ENCODE data around the gene NPC1.

The NPC1 gene

DNA sequence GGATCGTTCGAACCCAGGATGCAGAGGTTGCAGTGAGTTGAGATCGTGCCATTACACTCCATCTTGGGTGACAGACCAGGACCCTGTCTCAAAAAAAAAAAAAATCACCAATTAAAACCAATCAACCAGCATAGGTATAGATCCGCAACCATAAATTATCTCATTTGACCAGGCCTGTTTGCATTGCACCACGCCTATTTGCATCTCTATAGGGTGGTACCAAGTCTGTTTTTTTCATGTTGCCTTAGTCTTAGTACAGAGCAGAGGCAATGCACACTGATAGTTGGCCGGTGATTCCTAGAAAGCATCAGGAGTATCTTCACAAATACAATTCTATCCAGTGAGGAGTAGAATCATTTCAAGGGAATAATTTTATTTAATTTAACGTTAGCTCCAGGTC lies 9.3 kb upstream of the NPC1 start:
- no peak for DNase-seq (ENCODE audit: low spot score)
- TF ChIP-seq, protein P1, sequence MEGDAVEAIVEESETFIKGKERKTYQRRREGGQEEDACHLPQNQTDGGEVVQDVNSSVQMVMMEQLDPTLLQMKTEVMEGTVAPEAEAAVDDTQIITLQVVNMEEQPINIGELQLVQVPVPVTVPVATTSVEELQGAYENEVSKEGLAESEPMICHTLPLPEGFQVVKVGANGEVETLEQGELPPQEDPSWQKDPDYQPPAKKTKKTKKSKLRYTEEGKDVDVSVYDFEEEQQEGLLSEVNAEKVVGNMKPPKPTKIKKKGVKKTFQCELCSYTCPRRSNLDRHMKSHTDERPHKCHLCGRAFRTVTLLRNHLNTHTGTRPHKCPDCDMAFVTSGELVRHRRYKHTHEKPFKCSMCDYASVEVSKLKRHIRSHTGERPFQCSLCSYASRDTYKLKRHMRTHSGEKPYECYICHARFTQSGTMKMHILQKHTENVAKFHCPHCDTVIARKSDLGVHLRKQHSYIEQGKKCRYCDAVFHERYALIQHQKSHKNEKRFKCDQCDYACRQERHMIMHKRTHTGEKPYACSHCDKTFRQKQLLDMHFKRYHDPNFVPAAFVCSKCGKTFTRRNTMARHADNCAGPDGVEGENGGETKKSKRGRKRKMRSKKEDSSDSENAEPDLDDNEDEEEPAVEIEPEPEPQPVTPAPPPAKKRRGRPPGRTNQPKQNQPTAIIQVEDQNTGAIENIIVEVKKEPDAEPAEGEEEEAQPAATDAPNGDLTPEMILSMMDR (IDR thresholded peaks at IDR 0.05; ENCODE audit: extremely low read depth, insufficient read depth, missing control alignments), result no peak
- in situ Hi-C loops (cut with MboI; ENCODE audit: low pct_unique_long_range_greater_than_20kb, low sequenced_read_pairs, unreplicated experiment), result no loop called here

DNA sequence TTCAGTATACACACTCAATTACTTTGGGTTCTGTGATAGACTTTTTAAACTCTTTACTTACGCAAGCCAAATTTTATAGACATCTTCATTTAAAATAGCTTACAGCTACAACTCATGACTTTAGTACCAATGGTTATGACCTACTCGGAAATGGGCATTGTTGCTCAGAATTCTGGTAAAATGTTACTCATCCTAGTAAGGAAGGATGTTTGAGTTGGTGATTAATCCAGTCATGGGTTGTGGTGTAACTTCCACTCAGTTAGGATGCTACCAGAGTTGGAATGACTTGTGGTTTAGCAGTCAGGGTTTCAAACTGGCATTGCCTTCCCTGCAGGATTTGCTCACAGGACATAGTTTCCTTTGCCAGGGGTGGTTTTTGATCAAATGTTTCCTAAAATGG lies 7.4 kb upstream of the NPC1 start:
- in situ Hi-C loops (cut with MboI; ENCODE audit: low pct_unique_long_range_greater_than_20kb, low sequenced_read_pairs, unreplicated experiment), result no loop called here
- no peak for DNase-seq (ENCODE audit: low spot score)

DNA sequence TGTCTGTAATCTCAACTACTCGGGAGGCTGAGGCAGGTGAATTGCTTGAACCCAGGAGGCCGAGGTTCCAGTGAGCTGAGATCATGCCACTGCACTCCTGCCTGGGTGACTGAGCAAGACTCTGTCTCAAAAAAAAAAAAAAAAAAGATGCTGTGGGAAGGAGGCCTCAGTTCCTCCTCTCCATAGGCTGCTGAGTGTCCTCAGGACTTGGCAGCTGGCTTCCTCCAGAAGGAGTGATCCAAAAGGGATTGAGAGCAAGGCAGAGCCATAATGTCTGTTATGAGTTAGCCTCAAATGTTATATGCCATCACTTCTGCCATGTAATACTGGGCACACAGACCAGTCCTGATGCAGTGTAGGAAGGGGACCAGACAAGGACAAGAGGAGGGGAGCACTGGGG lies 6.6 kb upstream of the NPC1 start:
- no peak for DNase-seq (ENCODE audit: low spot score)
- in situ Hi-C loops (cut with MboI; ENCODE audit: low pct_unique_long_range_greater_than_20kb, low sequenced_read_pairs, unreplicated experiment), result no loop called here
- TF ChIP-seq, protein P1 (IDR thresholded peaks at IDR 0.05; ENCODE audit: extremely low read depth, insufficient read depth, missing control alignments), result no peak

More for the DNA sequence above, 7.4 kb upstream of the NPC1 start:
- TF ChIP-seq, protein P1 (IDR thresholded peaks at IDR 0.05; ENCODE audit: extremely low read depth, insufficient read depth, missing control alignments), result no peak

DNA sequence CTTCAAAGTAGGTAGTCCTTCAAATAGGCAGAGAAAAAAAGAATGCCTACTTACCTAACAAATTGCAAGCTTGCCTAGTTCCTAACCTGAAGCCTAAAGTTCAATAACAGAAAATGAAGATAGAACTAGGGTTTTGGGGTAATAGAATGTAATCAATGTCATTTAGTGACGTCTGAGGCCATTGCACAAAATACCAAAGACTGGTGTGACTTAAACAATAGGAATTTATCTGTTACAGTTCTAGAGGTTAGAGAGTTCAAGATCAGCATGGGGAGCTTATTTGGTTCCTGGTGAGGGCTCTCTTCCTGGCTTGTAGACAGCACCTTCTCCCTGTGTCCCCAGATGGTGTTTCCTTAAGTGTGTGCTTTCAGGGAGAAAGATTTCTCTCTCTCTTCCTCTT lies 4.7 kb upstream of the NPC1 start:
- no peak for DNase-seq (ENCODE audit: low spot score)
- in situ Hi-C loops (cut with MboI; ENCODE audit: low pct_unique_long_range_greater_than_20kb, low sequenced_read_pairs, unreplicated experiment), result no loop called here
- TF ChIP-seq, protein P1 (IDR thresholded peaks at IDR 0.05; ENCODE audit: extremely low read depth, insufficient read depth, missing control alignments), result no peak

DNA sequence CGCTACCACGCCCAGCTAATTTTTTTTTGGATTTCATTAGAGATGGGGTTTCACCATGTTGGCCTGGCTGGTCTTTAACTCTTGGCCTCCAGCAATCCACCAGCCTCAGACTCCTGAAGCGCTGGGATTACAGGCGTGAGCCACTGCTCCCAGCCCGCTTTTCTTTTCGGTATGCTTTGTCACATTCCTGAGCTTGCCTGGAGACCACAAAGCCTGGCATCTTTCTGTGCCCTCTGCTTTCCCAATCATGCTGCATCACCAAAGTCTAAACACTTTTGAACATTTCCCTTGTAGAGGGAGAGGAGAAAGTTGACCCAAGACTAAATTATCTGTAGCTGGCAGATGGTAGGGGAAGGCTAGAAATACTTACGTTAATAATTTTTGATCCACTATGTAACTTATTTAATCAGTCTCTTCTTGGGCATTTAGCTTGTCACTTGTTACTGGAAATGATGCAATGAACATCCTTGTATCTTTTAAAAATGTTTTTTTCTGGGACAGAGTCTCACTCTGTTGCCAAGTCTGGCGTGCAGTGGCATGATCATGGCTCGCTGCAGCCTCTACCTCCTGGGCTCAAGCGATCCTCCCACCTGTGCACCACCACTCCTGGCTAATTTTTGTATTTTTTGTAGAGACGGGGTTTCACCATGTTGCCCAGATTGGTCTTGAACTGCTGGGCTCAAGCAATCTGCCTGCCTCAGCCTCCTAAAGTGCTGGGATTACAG lies 2.7 kb upstream of the NPC1 start:
- no peak for DNase-seq (ENCODE audit: low spot score)
- in situ Hi-C loops (cut with MboI; ENCODE audit: low pct_unique_long_range_greater_than_20kb, low sequenced_read_pairs, unreplicated experiment), result no loop called here
- TF ChIP-seq, protein P1 (IDR thresholded peaks at IDR 0.05; ENCODE audit: extremely low read depth, insufficient read depth, missing control alignments), result no peak

DNA sequence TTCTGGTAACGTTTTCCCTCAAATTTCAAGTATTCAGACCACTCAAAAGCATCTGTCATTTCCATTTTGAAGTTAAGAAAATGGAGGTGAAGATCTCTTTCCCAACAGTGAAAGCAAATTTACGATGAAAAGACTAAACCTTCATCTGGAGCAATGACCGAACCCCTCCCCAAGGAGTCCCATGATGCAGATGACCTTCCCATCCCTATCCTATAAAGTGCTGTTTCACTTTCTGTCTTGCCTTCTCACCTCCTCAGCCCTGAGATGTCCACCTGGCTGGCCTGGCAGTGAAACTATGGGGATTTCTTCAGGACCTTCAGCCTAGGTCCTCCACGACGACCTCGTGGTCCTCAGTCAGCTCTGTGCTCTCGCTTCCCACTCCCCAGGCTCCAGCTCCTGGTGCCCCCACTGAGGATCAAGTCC lies 925 bp upstream of the NPC1 start:
- DNase-seq (ENCODE audit: low spot score), result no peak
- TF ChIP-seq, protein P1 (IDR thresholded peaks at IDR 0.05; ENCODE audit: extremely low read depth, insufficient read depth, missing control alignments), result no peak

More for the DNA sequence above, 925 bp upstream of the NPC1 start:
- in situ Hi-C loops (cut with MboI; ENCODE audit: low pct_unique_long_range_greater_than_20kb, low sequenced_read_pairs, unreplicated experiment), result no loop called here

All from GM13977 (cell line).